HFFc6 (cell line): Measurements from ENCODE around the gene METTL1. TPM values are rescaled to one million over a fixed set of nuclear protein-coding genes. Genes with fewer than 3 reads are reported as not detected.

ENCODE experiments used
- DNase-seq: peaks from one replicate; pipeline ENCODE4 v3.0.0-alpha.2; 2018
- H3K27ac Mint-ChIP-seq: 2 replicates; pipeline ENCODE4 v1.8.0; 2020; ENCODE audit warnings: mild to moderate bottlenecking, mixed read lengths
- H3K27me3 Mint-ChIP-seq: 2 replicates; pipeline ENCODE4 v1.8.0; 2021; ENCODE audit warnings: mild to moderate bottlenecking, moderate library complexity, mixed read lengths; ENCODE audit not compliant: insufficient read depth
- H3K36me3 Mint-ChIP-seq: 2 replicates; pipeline ENCODE4 v1.8.0; 2021; ENCODE audit warnings: low read depth, mixed read lengths
- H3K4me1 Mint-ChIP-seq: 2 replicates; pipeline ENCODE4 v1.8.0; 2020; ENCODE audit warnings: low read depth, mixed read lengths
- H3K4me3 Mint-ChIP-seq: 2 replicates; pipeline ENCODE4 v1.8.0; 2020; ENCODE audit warnings: mild to moderate bottlenecking, moderate library complexity, mixed read lengths
- H3K9me3 Mint-ChIP-seq: 2 replicates; pipeline ENCODE4 v1.8.0; 2020; ENCODE audit warnings: mild to moderate bottlenecking, mixed read lengths
- total RNA-seq, 6 experiments: library from RNA; stranded (reverse); fragmentation: NEBNext Ultra II Directional; extraction: Animal tissue kit (Norgen Biotek cat#: 25700); gene quantifications; 2 replicates in 1 of 6; 3 replicates in 5 of 6; pipeline ENCODE4 v1.2.3, GENCODE V29; 2021
- TF ChIP-seq, protein P1 (sequence below): fragments of 200-600 bp; sonication (generic); IDR thresholded peaks from 2 replicates; pipeline ENCODE4 v1.5.0; 2021; ENCODE audit warnings: antibody characterized with exemption, mild to moderate bottlenecking

The METTL1 gene
- total RNA-seq, 6 experiments from 2014 or later: 30.0 to 41.8 (median 36.0) TPM

DNA sequence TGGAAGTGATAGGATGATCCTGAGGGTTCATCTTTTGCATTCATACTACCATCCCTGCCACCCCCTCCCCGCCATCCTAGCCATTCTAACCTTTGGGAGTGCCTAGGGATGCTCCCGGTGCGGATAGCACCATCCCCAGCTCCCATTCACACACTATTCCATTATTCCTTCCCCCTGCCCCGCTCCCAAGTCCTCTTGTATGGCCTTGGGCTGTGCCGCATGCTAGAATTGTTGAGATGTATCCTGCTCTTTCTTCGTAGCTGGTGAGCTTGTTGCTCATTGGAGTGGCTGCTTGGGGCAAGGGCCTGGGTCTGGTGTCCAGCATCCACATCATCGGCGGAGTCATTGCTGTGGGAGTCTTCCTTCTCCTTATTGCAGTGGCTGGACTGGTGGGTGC is 26.4 kb downstream of the METTL1 start:
- H3K27ac Mint-ChIP-seq: peak overlapping the region; percentile 99
- H3K4me1 Mint-ChIP-seq: peaks cover 29% of the 10 kb centered on the region
- peaks cover 30% of the 10 kb centered on the region for H3K36me3 Mint-ChIP-seq
- H3K9me3 Mint-ChIP-seq: peaks cover 3% of the 10 kb centered on the region; the same call in 1 of the 2 replicates
- no peak for DNase-seq
- TF ChIP-seq, protein P1, sequence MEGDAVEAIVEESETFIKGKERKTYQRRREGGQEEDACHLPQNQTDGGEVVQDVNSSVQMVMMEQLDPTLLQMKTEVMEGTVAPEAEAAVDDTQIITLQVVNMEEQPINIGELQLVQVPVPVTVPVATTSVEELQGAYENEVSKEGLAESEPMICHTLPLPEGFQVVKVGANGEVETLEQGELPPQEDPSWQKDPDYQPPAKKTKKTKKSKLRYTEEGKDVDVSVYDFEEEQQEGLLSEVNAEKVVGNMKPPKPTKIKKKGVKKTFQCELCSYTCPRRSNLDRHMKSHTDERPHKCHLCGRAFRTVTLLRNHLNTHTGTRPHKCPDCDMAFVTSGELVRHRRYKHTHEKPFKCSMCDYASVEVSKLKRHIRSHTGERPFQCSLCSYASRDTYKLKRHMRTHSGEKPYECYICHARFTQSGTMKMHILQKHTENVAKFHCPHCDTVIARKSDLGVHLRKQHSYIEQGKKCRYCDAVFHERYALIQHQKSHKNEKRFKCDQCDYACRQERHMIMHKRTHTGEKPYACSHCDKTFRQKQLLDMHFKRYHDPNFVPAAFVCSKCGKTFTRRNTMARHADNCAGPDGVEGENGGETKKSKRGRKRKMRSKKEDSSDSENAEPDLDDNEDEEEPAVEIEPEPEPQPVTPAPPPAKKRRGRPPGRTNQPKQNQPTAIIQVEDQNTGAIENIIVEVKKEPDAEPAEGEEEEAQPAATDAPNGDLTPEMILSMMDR: no peak
- H3K4me3 Mint-ChIP-seq: peak overlapping the region; percentile 98
- H3K27me3 Mint-ChIP-seq: peaks cover 15% of the 10 kb centered on the region

DNA sequence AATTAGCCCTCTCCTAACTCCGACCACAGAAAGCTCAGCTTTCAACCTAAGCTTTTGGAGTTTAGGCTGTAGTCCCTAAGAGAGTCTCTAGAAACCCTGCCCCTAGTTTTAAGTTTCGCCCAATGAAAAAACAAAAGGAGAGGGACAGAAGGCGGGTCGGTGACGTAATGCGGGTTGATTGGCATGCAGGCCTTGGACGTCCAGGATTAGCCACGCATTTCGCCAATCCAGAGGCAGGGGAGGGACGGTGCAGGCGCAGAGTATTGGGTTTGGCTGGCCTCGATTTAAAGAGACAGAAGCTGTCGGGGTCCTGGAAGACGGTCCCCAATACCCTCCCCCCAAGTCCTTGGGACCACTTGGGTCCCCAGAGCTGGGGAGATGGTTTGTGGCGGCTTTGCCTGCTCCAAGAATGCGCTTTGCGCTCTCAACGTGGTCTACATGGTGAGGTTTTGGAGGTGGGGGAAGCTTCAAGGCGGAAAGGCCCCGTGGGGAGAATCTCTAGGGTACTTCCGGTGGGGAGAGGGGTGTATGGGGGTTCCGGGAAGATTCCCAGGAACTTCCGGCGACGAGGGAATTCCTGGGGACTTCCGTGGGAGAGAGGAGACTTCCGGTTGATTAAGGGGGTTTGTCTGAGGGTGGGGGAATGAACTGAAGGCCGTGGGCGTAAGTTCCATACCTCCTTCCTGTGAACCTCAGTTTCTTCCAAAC is 27.0 kb downstream of the METTL1 start, which contains the start of gene TSPAN31:
TSS of gene TSPAN31 (plus strand) at position 263 of the 708 bp plus-strand sequence. CDS start at position 379, 116 bp downstream.
- Mint-ChIP-seq H3K9me3 (peaks cover 3% of the 10 kb centered on the region; the same call in 1 of the 2 replicates), H3K4me3 (peak within 1 kb of the TSS; percentile 98), H3K27me3 (peaks cover 18% of the 10 kb centered on the region), H3K27ac (peak within 1 kb of the TSS; percentile 99), H3K36me3 (peaks cover 26% of the 10 kb centered on the region), H3K4me1 (peaks cover 24% of the 10 kb centered on the region)
- TF ChIP-seq, protein P1: no peak
- peak; percentile 95 for DNase-seq

DNA sequence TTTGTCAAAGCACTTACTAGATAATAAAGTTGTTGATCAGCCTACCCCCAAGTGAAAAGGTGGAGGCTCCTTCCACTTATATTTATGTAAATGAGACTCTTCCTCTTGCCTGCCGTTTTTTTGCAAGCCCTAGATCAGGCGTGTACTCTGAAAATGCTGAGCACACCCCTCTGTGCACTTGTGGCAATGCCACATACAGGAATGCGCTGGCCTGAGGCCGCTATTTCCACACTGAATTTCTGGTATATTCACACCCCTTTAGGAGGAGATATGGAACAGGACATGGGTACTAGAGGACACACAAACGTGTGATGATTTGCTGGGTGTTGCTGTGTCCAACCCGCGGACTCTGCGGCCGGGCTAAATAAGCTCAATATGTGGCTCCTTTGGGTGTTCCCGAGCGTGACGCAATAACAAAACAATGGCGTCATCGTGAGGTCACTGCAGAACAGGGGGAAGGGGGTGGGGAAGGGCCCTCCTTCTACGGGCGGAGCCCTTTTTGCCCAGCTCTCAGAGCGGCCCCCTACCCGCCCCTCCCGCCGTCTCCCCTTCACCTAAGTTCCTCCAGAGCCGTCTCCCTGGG is 27.6 kb downstream of the METTL1 start:
- DNase-seq: peak; percentile 62
- Mint-ChIP-seq H3K4me3 (peak overlapping the region; percentile 98), H3K27ac (peak overlapping the region; percentile 99), H3K9me3 (peaks cover 3% of the 10 kb centered on the region; the same call in 1 of the 2 replicates), H3K27me3 (peaks cover 20% of the 10 kb centered on the region), H3K4me1 (peaks cover 24% of the 10 kb centered on the region), H3K36me3 (peaks cover 26% of the 10 kb centered on the region)
- TF ChIP-seq, protein P1: no peak

DNA sequence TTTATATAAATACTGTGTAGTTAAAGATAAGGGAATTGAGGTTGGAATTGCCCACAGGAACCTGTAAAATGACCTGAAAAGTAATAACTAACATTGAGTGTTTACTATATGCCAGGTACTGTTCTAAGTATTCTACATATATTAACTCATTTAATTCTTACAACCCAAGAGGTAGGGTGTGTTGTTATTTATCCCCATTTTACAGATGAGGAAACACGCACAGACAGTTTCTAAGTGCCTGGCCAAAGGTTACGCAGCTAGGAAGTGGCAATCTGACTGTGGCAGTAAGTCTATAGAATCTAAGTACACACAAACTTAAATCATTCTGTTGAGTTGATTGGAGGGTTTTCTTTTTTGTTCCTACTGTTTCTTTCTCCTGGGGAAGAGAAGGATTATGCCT is 28.1 kb downstream of the METTL1 start:
- H3K36me3 Mint-ChIP-seq: peaks cover 26% of the 10 kb centered on the region
- peaks cover 24% of the 10 kb centered on the region for H3K4me1 Mint-ChIP-seq
- TF ChIP-seq, protein P1: no peak
- H3K27ac Mint-ChIP-seq: no peak overlapping the region
- H3K4me3 Mint-ChIP-seq: peak overlapping the region; percentile 98
- DNase-seq: no peak
- H3K9me3 Mint-ChIP-seq: peaks cover 3% of the 10 kb centered on the region; the same call in 1 of the 2 replicates
- H3K27me3 Mint-ChIP-seq: peaks cover 23% of the 10 kb centered on the region

DNA sequence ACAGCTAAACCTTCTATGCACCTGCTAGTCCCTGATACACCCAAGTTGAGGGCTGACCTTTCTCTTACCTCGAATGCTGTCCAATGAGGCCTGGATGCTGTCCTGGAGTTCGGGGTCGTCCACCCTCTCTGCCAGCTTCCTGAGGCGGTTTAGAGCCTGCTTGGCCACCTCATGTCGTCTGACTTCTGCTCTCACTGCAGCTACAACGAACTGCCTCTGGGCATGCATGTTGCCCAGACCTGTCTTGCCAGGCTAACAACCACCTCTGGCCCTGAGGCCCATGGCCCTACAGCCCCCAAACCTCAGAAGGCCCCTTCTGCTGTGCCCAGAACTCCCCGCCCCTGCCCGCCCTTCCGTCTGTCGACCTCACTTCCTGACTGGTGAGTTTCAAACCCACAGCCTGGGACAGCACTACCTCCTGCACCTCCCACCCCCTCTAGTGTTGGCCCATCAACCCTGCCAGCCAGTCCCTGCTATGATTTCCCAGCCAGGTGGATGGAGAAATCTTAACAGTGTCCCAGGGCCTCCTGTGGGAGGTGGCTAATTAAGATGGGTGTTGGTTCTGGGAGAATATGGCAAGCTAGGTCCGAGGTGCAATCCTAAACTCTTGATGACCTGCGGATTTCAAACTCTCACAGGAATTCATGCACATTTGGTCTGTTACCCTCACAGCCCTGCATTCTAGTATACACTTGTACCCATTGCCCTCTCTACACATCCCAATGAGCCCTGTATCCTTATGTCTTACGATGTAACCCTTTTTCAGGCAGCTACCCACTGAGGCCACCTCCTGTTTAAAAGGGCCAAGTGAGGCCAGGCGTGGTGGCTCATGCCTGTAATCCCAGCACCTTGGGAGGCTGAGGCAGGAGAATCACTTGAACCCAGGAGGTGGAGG is 29.8 kb downstream of the METTL1 start:
- peaks cover 16% of the 10 kb centered on the region for H3K36me3 Mint-ChIP-seq
- peaks cover 3% of the 10 kb centered on the region; the same call in 1 of the 2 replicates for H3K9me3 Mint-ChIP-seq
- H3K27me3 Mint-ChIP-seq: peaks cover 26% of the 10 kb centered on the region
- H3K27ac Mint-ChIP-seq: no peak overlapping the region
- no peak overlapping the region for H3K4me3 Mint-ChIP-seq
- no peak for DNase-seq
- peaks cover 25% of the 10 kb centered on the region for H3K4me1 Mint-ChIP-seq
- TF ChIP-seq, protein P1: peak; percentile 26; the same call in 1 of the 2 replicates
